Osteoblast (primary cell): ENCODE measurements around the gene ABCD1. TPM values are rescaled to one million over a fixed set of nuclear protein-coding genes. Genes with fewer than 3 reads are reported as not detected.
A peak's percentile ranks its signal among the peaks of the same experiment; 100 is the strongest.
"Not testable (repeated sequence)": the region's sequence is repeated elsewhere in the genome, so short reads cannot be mapped to it uniquely, and the experiment has no call there.

ENCODE experiments used
- DNase-seq: peaks from one replicate; pipeline ENCODE4 v3.0.0; 2011; ENCODE audit warnings: low spot score, mixed read lengths; ENCODE audit not compliant: insufficient read length; ENCODE audit errors: missing footprints
- H2AFZ ChIP-seq: 2 replicates; pipeline ENCODE4 v1.6.0; 2011; ENCODE audit warnings: mild to moderate bottlenecking, low read length
- H3K27ac ChIP-seq: 2 replicates; pipeline ENCODE4 v1.5.1; 2011; ENCODE audit warnings: mild to moderate bottlenecking, low read depth, low read length, moderate library complexity
- H3K27me3 ChIP-seq: 2 replicates; pipeline ENCODE4 v1.6.0; 2012; ENCODE audit warnings: mild to moderate bottlenecking, control low read depth, inconsistent platforms, low read length, moderate library complexity; ENCODE audit not compliant: insufficient read depth
- H3K36me3 ChIP-seq: 2 replicates; pipeline ENCODE4 v1.5.1; 2011; ENCODE audit warnings: mild to moderate bottlenecking, low read length, control low read depth, moderate library complexity; ENCODE audit not compliant: insufficient read depth
- H3K4me1 ChIP-seq: 2 replicates; pipeline ENCODE4 v1.5.1; 2011; ENCODE audit warnings: mild to moderate bottlenecking, low read length, control low read depth, moderate library complexity; ENCODE audit not compliant: insufficient read depth
- H3K4me2 ChIP-seq: 2 replicates; pipeline ENCODE4 v1.6.0; 2011; ENCODE audit warnings: mild to moderate bottlenecking, low read length; ENCODE audit not compliant: insufficient read depth
- H3K4me3 ChIP-seq: fragments of 200-600 bp; sonication (generic); 3 replicates; pipeline ENCODE4 v1.5.1; 2012; ENCODE audit warnings: mild to moderate bottlenecking, low read length, inconsistent platforms; ENCODE audit not compliant: insufficient read depth
- H3K79me2 ChIP-seq: 2 replicates; pipeline ENCODE4 v1.6.0; 2012; ENCODE audit warnings: mild to moderate bottlenecking, low read length, control low read depth, inconsistent platforms; ENCODE audit not compliant: insufficient read depth
- H3K9me3 ChIP-seq: 2 replicates; pipeline ENCODE4 v1.5.1; 2011; ENCODE audit warnings: low read depth, low read length, control low read depth
- H4K20me1 ChIP-seq: 2 replicates; pipeline ENCODE4 v1.6.0; 2012; ENCODE audit warnings: mild to moderate bottlenecking, low read length, control low read depth; ENCODE audit not compliant: insufficient read depth
- CTCF ChIP-seq: IDR thresholded peaks from 2 replicates; pipeline ENCODE4 v1.5.1; 2011; ENCODE audit warnings: mild to moderate bottlenecking, low read depth, low read length, moderate library complexity; ENCODE audit errors: extremely low read depth
- total RNA-seq: library from RNA; depleted of rRNA; stranded (reverse); fragments of >200 nt; gene quantifications from 2 replicates; pipeline ENCODE4 v1.2.3, GENCODE V29; 2012

Gene ABCD1
- total RNA-seq, 1 donor = 16.3 TPM

- no peak overlapping the region for H3K4me2 ChIP-seq
- H3K4me1 ChIP-seq = peaks cover 16% of the 10 kb centered on the region
- peak; percentile 69 for DNase-seq
- H3K27me3 ChIP-seq = no peaks in the 10 kb centered on the region
- peaks cover 6% of the 10 kb centered on the region for H4K20me1 ChIP-seq
- H3K4me3 ChIP-seq = no peak overlapping the region
- TF ChIP-seq CTCF = no peak
- no peaks in the 10 kb centered on the region for H3K36me3 ChIP-seq
- peaks cover 3% of the 10 kb centered on the region for H3K9me3 ChIP-seq
- H3K79me2 ChIP-seq = peaks cover 14% of the 10 kb centered on the region
- no peak overlapping the region for H3K27ac ChIP-seq
- no peak overlapping the region for H2AFZ ChIP-seq
Observed at GRCh38 chrX:153728951-153729631, 4.4 kb downstream of the ABCD1 start.

GRCh38 chrX:153730115-153730514 is 5.5 kb downstream of the ABCD1 start:
- not testable (repeated sequence) for H3K36me3 ChIP-seq, H3K4me2 ChIP-seq, H3K27me3 ChIP-seq, H3K9me3 ChIP-seq, H4K20me1 ChIP-seq, H3K4me3 ChIP-seq, DNase-seq, H3K27ac ChIP-seq, H2AFZ ChIP-seq
- Histone ChIP-seq H3K79me2 (peaks cover 14% of the 10 kb centered on the region), H3K4me1 (peaks cover 12% of the 10 kb centered on the region)

GRCh38 chrX:153731117-153731844 is 6.6 kb downstream of the ABCD1 start:
- DNase-seq = peak; percentile 73
- H3K4me3 ChIP-seq = no peak overlapping the region
- no peak overlapping the region for H3K27ac ChIP-seq
- no peaks in the 10 kb centered on the region for H3K27me3 ChIP-seq
- no peaks in the 10 kb centered on the region for H3K36me3 ChIP-seq
- peaks cover 6% of the 10 kb centered on the region for H4K20me1 ChIP-seq
- H3K9me3 ChIP-seq = peaks cover 3% of the 10 kb centered on the region
- H2AFZ ChIP-seq = no peak overlapping the region
- no peak overlapping the region for H3K4me2 ChIP-seq
- TF ChIP-seq CTCF = no peak
- H3K79me2 ChIP-seq = peaks cover 14% of the 10 kb centered on the region
- H3K4me1 ChIP-seq = peaks cover 12% of the 10 kb centered on the region

GRCh38 chrX:153731845-153732215 is 7.2 kb downstream of the ABCD1 start:
- H3K36me3 ChIP-seq = no peaks in the 10 kb centered on the region
- H3K4me2 ChIP-seq = no peak overlapping the region
- peaks cover 3% of the 10 kb centered on the region for H3K9me3 ChIP-seq
- DNase-seq = peak; percentile 82
- H3K79me2 ChIP-seq = peaks cover 14% of the 10 kb centered on the region
- peaks cover 6% of the 10 kb centered on the region for H4K20me1 ChIP-seq
- no peaks in the 10 kb centered on the region for H3K27me3 ChIP-seq
- TF ChIP-seq CTCF = no peak
- H3K4me3 ChIP-seq = no peak overlapping the region
- peaks cover 9% of the 10 kb centered on the region for H3K4me1 ChIP-seq
- H2AFZ ChIP-seq = no peak overlapping the region
- H3K27ac ChIP-seq = no peak overlapping the region
